KG1 (cell line): ENCODE results near the gene HIPK4.
"Not testable (repeated sequence)": the region's sequence is repeated elsewhere in the genome, so short reads cannot be mapped to it uniquely, and the experiment has no call there.

Experiments
- DNase-seq: peaks from one replicate; lab custom pipeline; 2025; lab: John Stamatoyannopoulos, UW

Gene HIPK4

GRCh38 chr19:40337594-40337993 is 52.4 kb downstream of the HIPK4 start:
- no peak for DNase-seq

DNA sequence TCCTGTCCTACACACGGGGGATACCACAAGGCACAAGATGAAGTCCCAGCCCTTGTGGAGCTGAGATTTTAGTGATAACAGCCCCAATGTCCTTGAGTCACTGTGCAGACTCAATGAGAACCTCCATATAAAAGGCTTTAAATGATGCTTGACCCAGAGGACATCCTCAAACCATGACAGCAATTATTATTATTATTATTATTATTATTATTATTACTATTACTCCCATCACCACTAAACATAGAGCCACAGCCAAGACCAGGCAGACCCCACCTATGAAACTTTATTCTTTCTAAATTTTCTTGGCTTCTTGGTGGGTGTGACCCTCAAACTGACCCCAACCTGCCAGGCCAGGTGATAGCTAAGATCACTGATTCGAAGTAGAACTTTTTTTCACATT is 52.9 kb downstream of the HIPK4 start:
- DNase-seq: no peak

- no peak for DNase-seq
These were observed 53.4 kb downstream of the HIPK4 start for GRCh38 chr19:40336601-40336900.

DNA sequence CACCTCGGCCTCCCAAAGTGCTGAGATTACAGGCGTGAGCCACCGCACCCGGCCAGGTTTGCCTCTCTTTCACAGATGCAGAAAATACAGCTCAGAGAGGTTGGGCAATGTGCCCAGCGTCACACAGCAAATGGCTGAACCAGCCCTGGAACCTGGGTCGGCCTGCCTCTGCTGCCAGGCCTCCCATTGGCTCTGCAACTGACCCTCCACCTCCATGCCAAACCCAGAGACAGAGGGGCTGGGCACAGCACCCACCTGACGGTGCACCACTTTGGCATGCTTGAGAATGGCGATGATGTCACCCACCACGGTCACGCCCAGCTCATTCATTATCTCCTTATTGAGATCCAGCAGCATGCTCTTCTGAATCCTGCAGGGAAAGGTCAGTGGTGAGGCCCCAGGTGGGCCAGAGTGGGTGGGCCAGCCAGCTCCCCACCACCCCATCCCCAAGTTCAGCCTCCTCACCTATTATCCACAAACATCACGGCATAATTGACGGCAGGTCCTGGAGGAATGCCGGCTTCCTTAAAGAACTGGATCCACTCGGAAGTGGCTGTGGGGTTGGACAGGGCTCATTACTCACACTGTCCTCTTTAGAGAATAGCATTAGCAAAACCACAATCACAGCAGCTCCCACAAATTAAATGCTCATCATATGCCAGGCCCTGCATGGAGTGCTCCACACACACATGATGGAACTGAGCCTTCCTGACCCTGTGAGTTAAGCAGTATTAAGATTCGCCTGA is 54.0 kb downstream of the HIPK4 start:
- DNase-seq: no peak

DNA sequence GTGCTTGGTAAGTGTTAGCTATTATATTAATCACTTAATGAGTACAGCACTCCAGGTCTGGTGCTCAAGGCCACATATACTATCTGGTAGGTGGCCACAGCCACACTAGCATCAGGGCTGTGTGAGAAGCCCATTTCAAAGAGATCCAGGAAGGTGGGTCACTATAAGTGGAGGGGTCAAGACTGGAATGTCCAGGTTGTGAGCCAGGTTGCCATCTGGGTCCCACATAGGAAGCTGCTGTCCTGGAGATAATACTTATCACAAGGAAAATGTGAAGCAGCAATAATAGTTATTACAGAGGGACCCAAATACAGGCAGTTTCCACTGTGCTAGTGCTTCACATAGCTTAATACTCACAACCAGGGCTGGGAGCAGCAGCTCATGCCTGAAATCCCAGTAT is 54.9 kb downstream of the HIPK4 start:
- no peak for DNase-seq

- not testable (repeated sequence) for DNase-seq
These were observed 56.9 kb downstream of the HIPK4 start for GRCh38 chr19:40333083-40333482.

DNA sequence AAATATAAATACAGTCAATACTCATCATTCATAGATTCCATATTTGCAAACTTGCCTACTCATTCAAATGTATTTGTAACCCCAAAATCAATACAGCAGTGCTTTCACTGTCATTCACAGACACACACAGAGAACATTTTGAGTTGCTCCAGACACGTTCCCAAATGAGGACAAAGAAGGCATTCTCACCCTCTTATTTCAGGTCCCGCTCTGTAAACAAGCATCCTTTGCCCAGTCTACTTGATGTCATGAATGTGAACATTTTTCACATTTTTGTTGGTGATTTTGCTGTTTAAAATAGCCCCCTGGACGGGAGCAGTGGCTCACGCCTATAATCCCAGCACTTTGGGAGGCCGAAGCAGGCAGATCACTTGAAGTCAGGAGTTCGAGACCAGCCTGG is 57.3 kb downstream of the HIPK4 start:
- DNase-seq: no peak

DNA sequence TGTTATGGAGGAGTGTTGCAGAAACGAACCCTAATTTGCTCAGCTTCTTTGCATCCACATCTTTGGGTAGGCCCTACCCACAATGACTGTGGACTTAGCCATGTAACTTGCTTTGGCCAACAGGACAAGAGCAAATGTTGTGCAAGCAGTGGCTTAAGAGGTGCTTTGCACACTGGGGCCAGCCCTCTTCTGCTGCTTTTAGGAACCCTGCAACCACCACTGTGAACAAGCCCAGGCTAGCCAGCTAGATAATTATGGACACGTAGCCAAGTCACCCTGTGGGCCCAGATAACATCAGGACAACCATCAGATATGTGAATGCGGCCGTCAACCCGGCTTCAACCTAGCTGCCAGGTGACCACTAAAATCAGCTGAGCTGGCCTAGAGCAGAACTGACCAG is 58.9 kb downstream of the HIPK4 start:
- DNase-seq: no peak
